Calu3 (cell line): Measurements from ENCODE around the gene ARL3. TPM values are rescaled to one million over a fixed set of nuclear protein-coding genes. Genes with fewer than 3 reads are reported as not detected.

Experiments
- BruUV-seq: library from RNA; stranded (reverse); fragments of 400-500 nt; replicated peaks from 2 replicates; lab custom pipeline; 2021; lab: Mats Ljungman, UMichigan
- CTCF ChIA-PET: fragments of 300-600 bp; sonication (Branson Sonifier 250); formaldehyde crosslinking; loops from one replicate; lab custom pipeline; 2022; ENCODE audit warnings: antibody characterized with exemption; lab: Charles Lee
- DNase-seq: peaks from one replicate; pipeline ENCODE4 v3.0.0; 2022
- H3K27ac Mint-ChIP-seq: one replicate; pipeline ENCODE4 v1.8.0; 2022; ENCODE audit warnings: mixed read lengths; ENCODE audit not compliant: unreplicated experiment
- H3K27me3 Mint-ChIP-seq: one replicate; pipeline ENCODE4 v1.8.0; 2022; ENCODE audit warnings: mixed read lengths; ENCODE audit not compliant: unreplicated experiment
- H3K36me3 Mint-ChIP-seq: one replicate; pipeline ENCODE4 v1.8.0; 2022; ENCODE audit warnings: mild to moderate bottlenecking, moderate library complexity, mixed read lengths; ENCODE audit not compliant: insufficient read depth, unreplicated experiment
- H3K4me1 Mint-ChIP-seq: one replicate; pipeline ENCODE4 v1.8.0; 2022; ENCODE audit warnings: mild to moderate bottlenecking, low read depth, mixed read lengths; ENCODE audit not compliant: unreplicated experiment
- H3K4me3 Mint-ChIP-seq: one replicate; pipeline ENCODE4 v1.8.0; 2022; ENCODE audit warnings: mild to moderate bottlenecking, low read depth, moderate library complexity, mixed read lengths; ENCODE audit not compliant: unreplicated experiment
- H3K9me3 Mint-ChIP-seq: one replicate; pipeline ENCODE4 v1.8.0; 2022; ENCODE audit warnings: low read depth, mixed read lengths; ENCODE audit not compliant: unreplicated experiment
- CTCF ChIP-seq: fragments of 200-600 bp; IDR thresholded peaks from one replicate; pipeline ENCODE4 v1.8.0; 2022; ENCODE audit warnings: antibody characterized with exemption; ENCODE audit not compliant: unreplicated experiment
- intact Hi-C: fragments of 100-400 bp; cut with micrococcal nuclease; formaldehyde crosslinking; loops from one replicate; pipeline ENCODE4 v1.10.0; 2022; ENCODE audit not compliant: unreplicated experiment
- total RNA-seq: library from RNA; stranded (reverse); gene quantifications from 2 replicates; pipeline ENCODE4 v1.2.3, GENCODE V29; 2022

The ARL3 gene
- total RNA-seq, 1 experiment from 2014 or later = 5.6 TPM

- Mint-ChIP-seq H3K4me1 (no peaks in the 10 kb centered on the region), H3K27me3 (no peaks in the 10 kb centered on the region), H3K27ac (no peak overlapping the region), H3K36me3 (no peaks in the 10 kb centered on the region), H3K9me3 (no peaks in the 10 kb centered on the region), H3K4me3 (no peak overlapping the region)
- CTCF ChIA-PET = no interaction called here
- no TSS peak for BruUV-seq
- no peak for TF ChIP-seq CTCF
- intact Hi-C loops = no loop called here
- no peak for DNase-seq
These were observed 39.5 kb upstream of the ARL3 start for GRCh38 chr10:102753718-102754117.

GRCh38 chr10:102752934-102753664 lies 38.9 kb upstream of the ARL3 start:
- no TSS peak for BruUV-seq
- no peaks in the 10 kb centered on the region for H3K9me3 Mint-ChIP-seq
- no peak overlapping the region for H3K27ac Mint-ChIP-seq
- H3K4me3 Mint-ChIP-seq = no peak overlapping the region
- no peaks in the 10 kb centered on the region for H3K4me1 Mint-ChIP-seq
- DNase-seq = no peak
- intact Hi-C loops = no loop called here
- H3K27me3 Mint-ChIP-seq = no peaks in the 10 kb centered on the region
- CTCF ChIA-PET = no interaction called here
- H3K36me3 Mint-ChIP-seq = no peaks in the 10 kb centered on the region
- TF ChIP-seq CTCF = no peak

- Mint-ChIP-seq H3K27ac (no peak overlapping the region), H3K36me3 (no peaks in the 10 kb centered on the region), H3K9me3 (no peaks in the 10 kb centered on the region), H3K27me3 (no peaks in the 10 kb centered on the region), H3K4me1 (no peaks in the 10 kb centered on the region), H3K4me3 (no peak overlapping the region)
- intact Hi-C loops = no loop called here
- CTCF ChIA-PET = interaction anchor here (0.9 kb wide), 1 partner anchor 83 kb away, joined by 3 read pairs; no protein-coding TSS in a partner anchor
- TF ChIP-seq CTCF = no peak
- no peak for DNase-seq
- BruUV-seq = no TSS peak
These were observed 38.2 kb upstream of the ARL3 start for GRCh38 chr10:102752266-102752930.

- CTCF ChIA-PET = interaction anchor here (0.5 kb wide), 1 partner anchor 28 kb away, joined by 3 read pairs; no protein-coding TSS in a partner anchor
- no TSS peak for BruUV-seq
- Mint-ChIP-seq H3K9me3 (peaks cover 3% of the 10 kb centered on the region), H3K27me3 (no peaks in the 10 kb centered on the region), H3K4me1 (peaks cover 15% of the 10 kb centered on the region), H3K4me3 (peak overlapping the region; percentile 96), H3K27ac (no peak overlapping the region), H3K36me3 (peaks cover 23% of the 10 kb centered on the region)
- no peak for DNase-seq
- TF ChIP-seq CTCF = no peak
- intact Hi-C loops = no loop called here
These were observed 31.0 kb upstream of the ARL3 start for GRCh38 chr10:102745157-102745556.
